K562 (cell line): ENCODE results near the gene NUDT22. TPM values are rescaled to one million over a fixed set of nuclear protein-coding genes. Genes with fewer than 3 reads are reported as not detected.
A peak's percentile ranks its signal among the peaks of the same experiment; 100 is the strongest.

ENCODE experiments used
- GTF2A2 ChIP-seq: IDR thresholded peaks from 2 replicates; pipeline ENCODE4 v1.6.1; 2016; ENCODE audit warnings: mild to moderate bottlenecking, missing genetic modification characterization, missing compliant biosample characterization
- HCFC1 ChIP-seq: IDR thresholded peaks from 2 replicates; pipeline ENCODE4 v1.6.1; 2012; ENCODE audit warnings: low read depth, low read length, improper control_type of control experiment
- LEF1 ChIP-seq: fragments of 450-650 bp; IDR thresholded peaks from 2 replicates; pipeline ENCODE4 v1.6.1; 2016; ENCODE audit warnings: mild to moderate bottlenecking
- MGA ChIP-seq: fragments of 450-650 bp; IDR thresholded peaks from 2 replicates; pipeline ENCODE4 v1.6.1; 2016; ENCODE audit warnings: mild to moderate bottlenecking, moderate library complexity
- MYNN ChIP-seq, 2 experiments: sonication (generic); formaldehyde crosslinking in 1 of 2; IDR thresholded peaks; 2 replicates each; pipeline versions ENCODE4 v1.5.0 to v1.6.1; 2016 to 2020; ENCODE audit warnings: antibody characterized with exemption in 1 of 2, missing genetic modification reagents in 1 of 2
- PREB ChIP-seq: sonication (generic); formaldehyde crosslinking; IDR thresholded peaks from 2 replicates; pipeline ENCODE4 v1.8.1; 2023; ENCODE audit warnings: mild to moderate bottlenecking, missing genetic modification reagents
- polyA plus RNA-seq, 8 experiments: library from polyadenylated mRNA; depleted of rRNA in 4 of 8; stranded (reverse) in 5 of 8; unstranded in 3 of 8; fragments of >200 nt; fragmentation: Nextera tagmentation in 2 of 8; fragmentation: Illumina TruSeq in 1 of 8; extraction: Ambion mirVana in 2 of 8; extraction: Trizol in 1 of 8; gene quantifications; 2 replicates each; pipeline versions ENCODE4 v1.2.1 to v1.2.3, GENCODE V29; 2011 to 2014; ENCODE audit warnings: inconsistent platforms in 1 of 8, missing spikeins in 1 of 8
- total RNA-seq, 7 experiments: library from RNA; depleted of rRNA in 6 of 7; stranded (reverse); fragments of >200 nt in 6 of 7; fragmentation: Illumina TruSeq in 2 of 7; extraction: Trizol in 2 of 7; gene quantifications; 2 replicates each; pipeline versions ENCODE4 v1.2.1 to v1.2.3, GENCODE V29; 2011 to 2021; ENCODE audit warnings: low replicate concordance in 1 of 7

Gene NUDT22
- total and polyA plus RNA-seq, 9 of the 15 experiments (the other 6 are each of a cell fraction or from before 2014, with no cell fraction given): 6.3 to 92.6 (median 37.4) TPM

GRCh38 chr11:64186492-64187165 is 39.4 kb upstream of the NUDT22 start (continued):
- no peak for TF ChIP-seq MYNN (IDR thresholded peaks at IDR 0.05)
- no peak for TF ChIP-seq MYNN (CRISPR knock-in tag; IDR thresholded peaks at IDR 0.05)
- TF ChIP-seq HCFC1: no peak
- TF ChIP-seq LEF1: no peak
- TF ChIP-seq PREB (CRISPR knock-in tag): no peak
- no peak for TF ChIP-seq MGA
- TF ChIP-seq GTF2A2 (tag): 0 out of 2 replicates have a peak, but pooled peaks have one; percentile 29
- TF ChIP-seq, all 486 proteins: peak for 7
